Lung (tissue), 12 donors: ENCODE data around the gene CFL2. TPM values are rescaled to one million over a fixed set of nuclear protein-coding genes. Genes with fewer than 3 reads are reported as not detected.

Experiments used
- ATAC-seq: fragments of 200-7000 bp; cut with Tn5 transposase; one replicate; pipeline ENCODE4 v1.9.1; 2020; ENCODE audit warnings: moderate number of reproducible peaks; ENCODE audit not compliant: insufficient read depth, low FRiP score
- DNase-seq, 3 donors: peaks; one replicate each; pipeline ENCODE4 v3.0.0-alpha.2; 2013 to 2017
- H3K27ac ChIP-seq, 2 donors: one replicate each; pipeline ENCODE4 v1.5.1; 2013; ENCODE audit warnings: mild to moderate bottlenecking in 2 of 2, moderate library complexity in 2 of 2, control low read depth in 1 of 2, inconsistent platforms in 1 of 2, low read depth in 1 of 2, low read length in 1 of 2
- H3K27me3 ChIP-seq, 3 donors: one replicate each; pipeline ENCODE4 v1.5.1; 2013; ENCODE audit warnings: low read length in 2 of 3; ENCODE audit not compliant: control insufficient read depth in 3 of 3, insufficient read depth in 3 of 3
- H3K36me3 ChIP-seq, 4 donors: one replicate each; pipeline ENCODE4 v1.5.1; 2013; ENCODE audit warnings: low read length in 4 of 4, mild to moderate bottlenecking in 1 of 4, moderate library complexity in 1 of 4; ENCODE audit not compliant: control insufficient read depth in 4 of 4, insufficient read depth in 4 of 4
- H3K4me1 ChIP-seq, 5 donors: one replicate each; pipeline ENCODE4 v1.5.1; 2013; ENCODE audit warnings: low read length in 5 of 5, mild to moderate bottlenecking in 2 of 5, moderate library complexity in 1 of 5; ENCODE audit not compliant: control insufficient read depth in 5 of 5, insufficient read depth in 5 of 5
- H3K4me3 ChIP-seq: one replicate; pipeline ENCODE4 v1.5.1; 2013; ENCODE audit warnings: mild to moderate bottlenecking, control low read depth, moderate library complexity
- H3K9ac ChIP-seq, 2 donors: one replicate each; pipeline ENCODE4 v1.5.1; 2013; ENCODE audit warnings: low read length in 2 of 2, control low read depth in 1 of 2; ENCODE audit not compliant: insufficient read depth in 1 of 2
- H3K9me3 ChIP-seq, 4 donors: one replicate each; pipeline ENCODE4 v1.5.1; 2013; ENCODE audit warnings: low read length in 3 of 4, mild to moderate bottlenecking in 1 of 4, moderate library complexity in 1 of 4; ENCODE audit not compliant: control insufficient read depth in 4 of 4, insufficient read depth in 3 of 4
- CTCF ChIP-seq: IDR thresholded peaks from 2 replicates; pipeline ENCODE4 v1.5.1; 2012; ENCODE audit warnings: mild to moderate bottlenecking; ENCODE audit errors: control extremely low read depth, extremely low read depth
- WGBS, 2 donors: extraction: QIAGEN DNeasy Blood & Tissue Kit; methylation state at CpG; one replicate each; pipeline ENCODE4 v1.1.7; 2013; 5-methylcytosine and 5-hydroxymethylcytosine counted together
- polyA plus RNA-seq, 2 donors: library from polyadenylated mRNA; stranded (reverse); fragments of 200-250 nt; gene quantifications; one replicate each; pipeline ENCODE4 v1.2.1, GENCODE V29; 2013
- total RNA-seq, 2 donors: library from RNA; depleted of rRNA in 1 of 2; stranded (reverse); fragments of >200 nt in 1 of 2; gene quantifications; one replicate each; pipeline ENCODE4 v1.2.1, GENCODE V29; 2014 to 2021
- donor health status: control.
- donor health status: control.
- donor health status: Bipolar disorder and iron deficiency.
- donor health status: healthy.
- donor health status: DM: yes; HTN: yes; CAD: no.

CFL2 gene
- total and polyA plus RNA-seq, 4 donors, result 17.1 to 77.8 (median 33.7) TPM

DNA sequence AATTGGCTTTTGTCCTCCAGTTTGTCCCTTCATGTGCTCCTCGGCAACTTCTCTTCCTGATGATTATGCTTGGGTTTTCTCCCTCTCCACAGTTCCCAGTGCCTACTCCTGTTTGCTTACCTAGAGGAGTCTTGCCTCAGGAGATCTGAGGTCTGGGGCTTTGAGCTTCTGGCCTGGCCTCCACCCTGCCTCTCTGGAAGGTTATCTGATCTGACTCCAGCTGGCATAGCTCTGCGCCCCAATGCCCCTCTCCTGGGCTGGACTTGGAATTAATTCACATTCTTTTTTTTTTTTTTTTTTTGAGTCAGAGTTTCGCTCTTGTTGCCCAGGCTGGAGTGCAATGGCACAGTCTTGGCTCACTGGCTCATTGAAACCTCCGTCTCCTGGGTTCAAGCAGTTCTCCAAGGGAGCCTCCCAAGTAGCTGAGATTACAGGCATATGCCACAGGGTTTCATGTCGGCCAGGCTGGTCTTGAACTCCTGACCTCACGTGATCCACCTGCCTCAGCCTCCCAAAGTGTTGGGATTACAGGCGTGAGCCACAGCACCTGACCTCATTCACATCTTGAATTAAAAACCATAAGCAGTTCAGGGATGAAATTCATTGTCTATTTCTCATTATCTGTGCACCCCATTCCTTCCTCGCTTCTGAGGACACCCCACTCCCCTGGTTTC, 33.5 kb downstream of the CFL2 start:
- no peak for TF ChIP-seq CTCF
- WGBS, 2 donors, result 84 to 92% methylated on average over 8 of the region's 8 CpGs

DNA sequence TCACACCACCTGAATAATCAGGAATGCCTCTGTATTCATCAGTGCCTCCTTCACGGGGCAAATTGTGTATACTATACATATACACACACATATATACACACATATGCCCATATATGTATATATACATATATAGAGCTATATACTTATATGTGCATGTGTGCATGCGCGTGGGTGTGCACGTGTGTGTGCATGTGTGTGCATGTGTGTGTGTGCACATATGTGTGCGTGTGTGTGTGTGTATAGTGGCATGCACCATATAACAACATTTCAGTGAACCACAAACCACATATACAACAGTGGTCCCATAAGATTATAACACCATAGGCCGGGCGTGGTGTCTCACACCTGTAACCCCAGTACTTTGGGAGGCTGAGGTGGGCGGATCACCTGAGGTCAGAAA, 35.7 kb downstream of the CFL2 start:
- DNase-seq, result no peak
- H3K9me3 ChIP-seq, result no peaks in the 10 kb centered on the region
- no peaks in the 10 kb centered on the region for H3K36me3 ChIP-seq
- no peak for TF ChIP-seq CTCF
- no peak overlapping the region for H3K27ac ChIP-seq
- no peak for ATAC-seq
- no peaks in the 10 kb centered on the region for H3K27me3 ChIP-seq
- WGBS, 2 donors, result 83 to 96% methylated on average over 8 of the region's 8 CpGs
- no peaks in the 10 kb centered on the region for H3K4me1 ChIP-seq
- H3K9ac ChIP-seq, result no peak overlapping the region
- no peak overlapping the region for H3K4me3 ChIP-seq

More for the DNA sequence above, 33.5 kb downstream of the CFL2 start:
- ATAC-seq (no peak), DNase-seq (no peak)
- Histone ChIP-seq H3K27me3 (no peaks in the 10 kb centered on the region), H3K4me3 (no peak overlapping the region), H3K4me1 (no peaks in the 10 kb centered on the region), H3K9ac (no peak overlapping the region), H3K9me3 (no peaks in the 10 kb centered on the region), H3K27ac (no peak overlapping the region), H3K36me3 (no peaks in the 10 kb centered on the region)

- no peak overlapping the region for H3K27ac ChIP-seq
- DNase-seq (no peak), ATAC-seq (no peak)
These were observed 36.1 kb downstream of the CFL2 start for GRCh38 chr14:34678306-34678705.

More at GRCh38 chr14:34678306-34678705, 36.1 kb downstream of the CFL2 start:
- Histone ChIP-seq H3K9ac (no peak overlapping the region), H3K4me3 (no peak overlapping the region), H3K9me3 (no peaks in the 10 kb centered on the region), H3K4me1 (no peaks in the 10 kb centered on the region), H3K36me3 (no peaks in the 10 kb centered on the region), H3K27me3 (no peaks in the 10 kb centered on the region)
- TF ChIP-seq CTCF, result no peak
- WGBS, 2 donors, result 78 to 90% methylated on average over 7 of the region's 7 CpGs
